ENCODE data around the gene ATAD3A.
"Not testable (repeated sequence)": the region's sequence is repeated elsewhere in the genome, so short reads cannot be mapped to it uniquely, and the experiment has no call there.

The ATAD3A gene

DNA sequence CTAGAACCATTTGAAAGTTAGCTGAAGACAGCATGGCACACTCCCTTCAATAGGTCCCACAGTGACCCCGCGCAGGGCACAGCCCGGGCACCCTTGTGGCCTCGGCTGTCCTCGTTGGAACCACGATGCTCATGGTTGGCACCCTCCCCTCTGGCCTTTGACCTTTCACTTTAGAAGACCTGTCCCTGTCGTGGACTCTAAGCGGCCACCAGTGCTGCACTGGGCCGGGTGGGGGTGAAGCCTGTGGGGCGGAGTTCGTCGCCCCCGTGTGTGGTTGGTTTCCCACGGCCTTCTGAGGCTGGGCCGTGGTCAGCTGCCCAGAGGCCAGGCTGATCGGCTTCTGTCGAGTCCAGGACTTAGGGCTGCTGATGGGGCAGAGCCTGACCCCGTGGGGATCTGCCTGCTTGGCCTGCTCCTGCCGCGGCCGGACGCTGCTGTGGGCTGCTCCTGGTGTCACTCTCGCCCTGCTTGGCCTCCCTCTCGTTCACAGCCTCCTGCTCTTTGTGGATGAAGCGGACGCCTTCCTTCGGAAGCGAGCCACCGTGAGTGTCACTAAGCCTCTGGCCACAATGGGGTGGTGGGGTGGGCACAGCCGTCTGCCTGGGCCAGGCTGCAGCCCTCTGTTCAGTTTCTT is 12.9 kb downstream of the ATAD3A start:
- not testable (repeated sequence) for DNase-seq

DNA sequence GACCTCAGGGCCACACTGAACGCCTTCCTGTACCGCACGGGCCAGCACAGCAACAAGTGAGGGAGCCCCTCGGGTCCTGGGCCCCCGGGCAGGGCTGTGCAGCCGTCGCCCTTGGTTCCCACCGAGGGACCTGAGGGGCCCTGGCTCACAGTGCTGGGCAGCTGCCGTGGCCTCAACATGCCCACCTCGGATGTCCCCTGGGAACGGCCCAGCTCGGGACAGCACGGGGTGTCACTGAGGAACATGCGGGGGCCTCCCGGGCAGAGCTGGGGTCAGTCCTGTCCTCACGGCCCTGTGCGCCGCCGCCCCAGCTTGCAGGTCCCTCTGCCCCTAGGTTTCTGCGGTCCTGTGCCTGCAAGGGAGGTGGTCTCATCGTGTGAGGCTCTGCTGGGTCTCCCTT is 14.5 kb downstream of the ATAD3A start:
- DNase-seq = not testable (repeated sequence)

DNA sequence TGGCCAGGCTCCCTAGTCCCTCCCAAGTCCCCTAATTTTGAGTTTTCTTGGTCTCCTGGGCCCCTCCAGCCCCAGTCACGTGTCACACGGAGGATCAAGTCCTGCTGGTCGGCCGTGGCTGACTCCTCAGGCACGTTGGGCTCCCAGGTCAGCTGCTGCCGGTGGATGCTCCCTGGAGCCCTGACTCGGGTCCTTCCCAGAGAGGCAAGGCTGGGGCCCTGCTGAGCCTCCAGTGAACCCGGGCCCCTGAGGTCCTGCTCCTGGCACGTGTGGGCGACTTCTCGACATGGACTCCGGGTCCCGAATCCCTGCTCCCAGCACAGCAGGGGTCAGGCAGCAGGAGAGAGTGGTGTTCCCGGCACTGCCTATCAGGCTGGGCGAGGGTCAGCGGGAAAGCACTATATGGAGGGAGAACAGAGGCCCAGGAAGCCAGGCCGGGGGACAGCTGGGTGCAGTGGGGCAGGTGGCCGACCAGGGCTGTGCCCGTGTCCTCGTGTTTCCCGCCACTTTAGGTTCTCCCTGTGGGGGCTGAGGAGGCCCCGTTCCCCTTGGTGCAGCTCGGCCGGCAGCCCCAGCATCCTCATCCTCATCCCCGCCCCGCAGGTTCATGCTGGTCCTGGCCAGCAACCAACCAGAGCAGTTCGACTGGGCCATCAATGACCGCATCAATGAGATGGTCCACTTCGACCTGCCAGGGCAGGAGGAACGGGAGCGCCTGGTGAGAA is 15.3 kb downstream of the ATAD3A start:
- no peak for DNase-seq

DNA sequence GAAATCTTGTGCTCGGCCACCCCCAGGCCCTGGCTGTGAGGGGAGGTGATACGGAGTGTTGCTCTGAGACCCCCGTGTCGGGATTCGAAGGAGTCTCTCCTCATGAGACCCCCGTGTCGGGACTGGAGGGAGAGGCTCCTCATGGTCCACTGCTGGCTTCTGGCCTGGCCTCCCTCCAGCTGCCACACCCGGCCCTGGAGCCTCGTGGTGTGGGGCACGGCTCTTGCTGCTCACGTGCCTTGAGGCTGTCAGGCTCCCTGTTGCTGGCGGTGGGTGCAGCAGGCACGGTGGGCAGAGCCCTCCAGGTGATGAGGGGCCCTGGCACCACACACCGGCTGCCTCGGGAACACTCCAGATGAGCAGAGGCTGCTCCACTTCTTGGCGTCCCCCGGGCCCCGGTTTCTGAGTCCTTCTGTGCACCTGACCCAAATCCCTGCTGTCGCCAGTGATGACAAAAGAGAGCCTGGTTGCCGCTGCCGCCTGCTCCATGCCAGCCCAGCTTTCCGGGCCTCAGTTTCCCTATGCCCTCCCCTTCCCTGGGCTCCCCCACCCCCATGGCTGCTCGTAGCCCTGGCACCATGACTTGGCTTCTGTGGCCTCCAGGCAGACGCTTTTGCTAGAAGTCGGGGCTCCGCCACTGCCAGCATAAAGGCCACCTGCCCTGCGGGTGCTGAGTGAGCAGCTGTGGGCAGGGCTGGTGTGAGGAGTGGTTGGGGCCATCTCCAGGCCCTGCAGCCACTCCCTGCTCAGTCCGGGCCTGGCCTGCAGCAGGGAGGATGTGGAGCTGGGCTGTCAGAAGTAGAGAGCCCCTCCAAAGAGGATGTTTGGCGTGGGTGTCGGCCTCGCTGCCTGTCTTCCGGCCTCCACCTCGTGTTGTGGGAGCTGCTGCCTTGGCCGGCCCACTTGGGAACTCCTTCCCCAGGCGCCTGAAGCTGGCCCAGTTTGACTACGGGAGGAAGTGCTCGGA is 16.6 kb downstream of the ATAD3A start:
- DNase-seq = no peak

DNA sequence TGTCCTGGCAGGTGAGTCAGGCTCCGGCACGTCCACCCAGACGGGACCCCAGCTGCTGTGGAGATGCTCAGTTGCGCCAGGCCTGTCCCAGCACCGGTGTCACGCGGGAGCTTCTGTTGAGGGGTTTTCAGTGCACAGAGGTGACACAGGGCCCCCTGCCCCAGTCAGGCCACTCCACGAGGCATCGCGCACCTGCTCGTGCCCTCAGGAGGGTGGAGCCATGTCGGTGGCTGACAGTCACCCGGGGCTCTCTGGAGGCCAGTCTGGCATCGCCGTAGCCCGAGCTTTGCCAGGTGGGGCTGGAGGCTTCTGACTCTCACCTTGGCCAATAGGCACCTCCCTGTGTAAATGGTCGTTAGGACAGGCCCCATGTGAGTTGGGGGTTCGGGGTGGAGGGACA is 17.4 kb downstream of the ATAD3A start:
- DNase-seq = no peak

DNA sequence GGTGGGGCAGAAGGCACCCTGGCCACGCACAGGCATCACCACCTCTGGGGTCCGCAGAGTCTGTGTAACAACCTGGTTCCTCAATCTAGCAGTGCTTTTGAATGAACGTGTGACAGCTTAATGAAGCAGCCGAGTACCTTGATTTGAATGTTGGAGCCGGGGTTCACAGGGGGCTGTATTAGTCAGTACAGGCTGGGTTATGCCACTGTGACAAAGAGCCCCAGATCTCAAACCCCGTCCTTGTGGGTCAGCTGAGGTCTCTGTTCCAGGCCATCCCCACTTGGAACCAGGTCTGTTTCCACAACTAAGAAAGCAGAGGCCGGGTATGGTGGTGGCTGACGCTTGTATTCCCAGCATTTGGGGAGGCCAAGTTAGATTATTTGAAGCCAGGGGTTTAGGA is 18.0 kb downstream of the ATAD3A start:
- DNase-seq = no peak

DNA sequence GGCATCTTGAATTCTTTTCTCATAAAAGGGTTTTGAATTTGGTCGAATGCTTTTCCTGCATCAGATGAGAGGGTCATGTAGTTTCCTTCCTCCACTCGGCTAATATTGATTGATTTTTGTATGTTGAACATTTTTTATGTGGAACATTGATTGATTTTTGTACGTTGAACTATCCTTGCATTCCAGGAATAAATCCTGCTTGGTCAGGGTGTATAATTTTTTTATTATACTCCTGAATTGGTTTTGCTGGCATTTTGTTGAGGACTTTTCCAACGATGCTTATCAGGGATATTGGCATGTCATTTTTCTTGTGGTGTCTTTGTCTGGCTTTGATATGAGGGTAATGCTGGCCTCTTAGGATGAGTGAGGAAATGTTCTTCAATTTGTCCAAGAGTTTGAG is 20.0 kb downstream of the ATAD3A start:
- no peak for DNase-seq

DNA sequence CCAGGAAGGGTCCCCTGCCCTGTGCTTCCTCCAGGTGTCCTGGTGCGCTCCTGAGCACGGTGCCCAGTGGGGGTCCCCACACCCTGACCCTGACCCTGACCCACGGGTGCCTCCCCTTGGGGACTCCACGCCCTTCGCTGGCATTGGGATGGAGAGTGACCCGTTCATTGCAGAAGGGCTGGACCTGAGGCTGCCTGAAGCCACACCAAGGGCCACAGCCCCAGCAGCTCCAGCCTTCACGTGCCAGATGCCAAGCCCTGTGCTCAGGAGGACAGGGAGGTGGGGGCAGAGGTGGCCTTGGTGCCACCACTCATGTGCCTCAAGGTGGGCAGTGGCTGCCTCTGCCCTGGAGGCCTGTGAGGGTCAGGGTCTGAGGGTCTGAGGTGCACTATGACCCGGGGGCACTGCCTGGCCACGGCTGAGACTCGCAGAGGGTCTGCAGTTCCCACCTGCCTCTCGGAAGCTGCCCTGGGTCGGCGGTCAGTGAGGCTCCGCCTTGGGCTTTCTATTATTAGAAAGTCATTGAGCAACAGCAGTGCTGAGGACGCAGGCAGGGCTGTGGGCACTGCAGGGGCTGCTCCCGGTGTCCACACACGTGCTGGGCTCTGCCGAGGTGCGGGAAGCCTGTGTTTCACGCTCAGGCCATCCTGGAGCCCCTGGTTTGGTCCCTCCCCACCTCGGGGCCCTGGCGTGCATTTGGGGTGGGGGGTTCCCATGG is 21.4 kb downstream of the ATAD3A start:
- DNase-seq = not testable (repeated sequence)

DNA sequence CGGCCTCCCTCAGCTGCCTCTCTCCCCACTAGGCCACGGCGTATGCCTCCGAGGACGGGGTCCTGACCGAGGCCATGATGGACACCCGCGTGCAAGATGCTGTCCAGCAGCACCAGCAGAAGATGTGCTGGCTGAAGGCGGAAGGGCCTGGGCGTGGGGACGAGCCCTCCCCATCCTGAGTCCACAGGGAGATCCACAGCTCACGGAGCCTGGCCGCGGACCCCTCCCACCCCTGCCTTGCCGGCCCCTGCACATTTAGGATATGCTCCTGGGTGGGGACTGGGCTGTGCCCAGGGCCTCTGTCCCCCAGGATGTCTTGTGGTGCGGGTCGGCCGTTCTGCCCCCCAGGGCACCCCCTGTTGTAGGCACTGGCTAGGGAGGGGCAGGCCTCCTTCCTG is 21.9 kb downstream of the ATAD3A start:
- DNase-seq = not testable (repeated sequence)

DNA sequence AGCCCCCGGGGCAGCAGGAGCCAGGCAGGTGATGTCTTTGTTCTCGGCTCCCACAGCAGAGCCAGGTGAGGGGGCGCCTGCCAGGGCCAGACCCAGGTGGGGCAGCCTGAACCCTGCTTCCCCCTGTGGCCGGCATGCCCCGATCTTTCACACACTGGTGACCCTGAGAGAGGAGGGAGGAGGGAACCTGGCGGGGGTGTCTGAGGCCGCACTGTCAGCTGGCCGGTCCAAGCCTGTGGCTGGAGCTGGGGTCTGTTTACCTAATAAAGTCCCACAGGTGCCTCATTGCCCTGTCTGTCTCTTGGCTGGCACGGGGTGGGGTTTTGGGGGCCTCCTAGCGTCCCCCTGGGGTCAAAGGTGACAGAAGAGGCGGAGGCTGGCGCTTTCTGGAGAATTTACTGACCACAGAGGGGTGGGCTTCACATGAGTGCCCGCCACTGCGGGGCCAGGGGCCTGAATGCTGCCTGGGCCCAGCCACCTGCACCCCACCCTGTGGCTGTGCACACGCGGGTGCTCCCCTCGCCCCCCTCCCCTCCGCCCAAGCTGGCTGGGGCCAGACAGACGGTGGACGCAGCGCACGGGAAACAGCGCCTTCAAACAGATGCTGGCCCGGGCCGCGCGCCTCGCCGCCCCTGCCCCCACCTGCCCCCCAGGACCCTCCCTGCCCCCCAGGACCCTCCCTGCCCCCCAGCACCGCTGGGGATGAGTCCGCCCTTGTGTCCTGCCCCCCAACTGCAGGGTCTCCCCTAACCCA is 22.6 kb downstream of the ATAD3A start:
- DNase-seq = no peak

DNA sequence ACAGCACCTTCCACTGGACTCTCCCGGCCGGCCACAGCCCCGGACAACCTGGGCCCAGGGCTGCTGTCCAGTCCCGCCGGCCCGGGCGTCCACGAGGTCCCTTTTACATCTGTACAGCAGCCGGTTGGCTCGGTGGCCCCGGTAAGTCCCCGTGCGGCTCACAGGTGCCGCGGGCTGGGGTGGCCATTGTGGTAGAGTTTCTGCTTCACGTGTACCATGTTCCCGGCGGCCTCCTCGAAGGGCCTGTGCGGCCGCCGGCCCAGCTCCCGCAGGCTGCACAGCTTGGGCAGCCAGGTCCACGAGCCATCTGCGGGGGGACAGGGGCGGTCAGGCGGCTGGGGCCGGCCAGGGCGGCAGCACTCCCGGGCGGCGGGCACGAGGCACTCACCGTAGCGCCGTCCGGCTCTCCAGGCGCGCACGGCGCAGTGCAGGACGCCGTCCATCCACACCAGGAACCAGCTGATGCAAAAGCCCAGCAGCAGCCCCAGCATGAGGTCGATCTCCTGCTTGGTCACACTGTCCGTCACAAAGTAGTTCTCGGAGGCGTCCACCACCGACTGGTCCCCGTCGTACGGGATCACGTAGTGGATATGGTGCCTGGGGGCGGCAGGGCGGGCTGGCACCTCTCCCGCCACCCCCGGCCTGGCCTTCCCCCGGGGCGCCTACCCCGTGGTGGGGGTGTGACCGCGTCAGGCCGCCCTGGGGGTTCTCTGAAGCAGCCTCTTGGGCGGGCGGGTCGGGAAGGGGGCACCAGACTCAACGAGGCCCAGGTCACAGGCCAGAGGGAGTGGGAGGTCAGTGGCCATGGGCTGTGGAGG is 23.4 kb downstream of the ATAD3A start:
- no peak for DNase-seq

DNA sequence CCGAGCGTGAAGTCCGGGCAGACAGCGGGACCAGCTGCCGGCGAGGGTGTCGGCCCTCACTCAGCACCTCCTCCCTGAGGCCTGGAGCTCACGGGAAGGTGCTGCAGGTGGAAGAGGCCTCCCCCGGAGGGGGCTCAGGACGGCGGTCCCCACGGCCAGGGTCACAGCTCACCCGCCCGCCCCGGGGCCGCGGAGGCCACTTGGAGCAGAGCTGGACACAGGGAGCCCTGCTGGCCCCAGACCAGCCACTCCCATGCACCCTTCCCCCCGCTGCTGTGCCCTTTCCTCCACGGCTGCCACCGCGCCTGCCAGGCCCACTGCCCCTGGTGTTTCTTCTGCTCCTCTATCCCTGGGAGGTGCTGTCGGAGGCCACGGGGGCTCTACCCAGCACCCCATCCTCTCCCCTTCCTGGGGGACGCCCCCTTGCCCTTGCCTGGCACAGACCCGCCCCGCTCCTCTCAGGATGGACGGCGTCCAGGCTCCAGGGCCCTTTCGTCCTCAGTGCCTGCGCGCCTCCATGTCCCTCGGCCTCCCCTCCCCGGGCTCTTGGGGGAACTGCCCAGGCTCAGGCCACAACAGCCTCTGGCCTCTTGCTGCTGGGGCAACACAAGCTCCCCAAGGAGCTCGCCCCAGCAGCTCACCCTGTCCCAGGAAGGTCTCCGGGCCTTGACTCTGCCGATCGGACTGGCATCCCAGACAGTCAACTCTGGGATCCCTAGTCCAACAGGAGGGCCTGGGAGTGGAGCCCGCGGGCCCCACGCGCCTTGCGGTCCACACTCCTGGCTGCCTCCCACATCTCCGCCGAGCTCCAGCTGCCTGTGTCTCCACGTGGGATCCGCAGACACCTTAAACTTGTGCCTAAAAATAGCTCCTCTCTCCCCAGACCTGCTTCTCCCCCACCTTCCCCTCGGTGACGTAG is 24.3 kb downstream of the ATAD3A start:
- DNase-seq = no peak

DNA sequence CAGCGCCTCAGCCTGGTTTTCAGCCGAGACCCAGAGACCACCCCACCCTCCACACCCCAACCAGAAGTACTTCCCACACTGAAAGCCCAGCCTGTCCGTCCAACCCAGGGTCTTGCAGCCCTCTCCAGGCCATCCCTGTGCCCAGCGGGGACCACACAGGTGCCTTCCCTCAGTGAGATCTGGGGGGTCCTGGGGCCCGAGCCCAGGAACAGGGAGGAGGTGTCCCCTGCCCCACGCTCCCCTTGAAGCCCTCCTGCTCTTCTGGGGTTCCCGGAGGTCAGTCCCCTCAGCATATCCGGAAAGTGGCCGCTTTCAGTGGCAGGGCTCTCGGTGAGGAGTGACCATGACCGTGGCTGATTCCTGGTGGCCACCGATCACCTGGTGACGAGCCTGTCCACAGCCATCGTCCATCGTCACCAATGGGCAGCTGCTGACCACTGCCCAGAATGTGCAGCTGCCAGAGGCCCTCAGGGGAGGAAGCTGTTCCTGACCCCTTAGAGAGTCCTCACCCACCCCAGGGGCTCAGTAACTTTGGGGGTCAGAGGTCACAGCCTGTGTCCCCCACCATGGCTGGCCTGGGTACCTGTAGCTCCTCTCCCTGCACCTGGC is 25.1 kb downstream of the ATAD3A start:
- DNase-seq = no peak

DNA sequence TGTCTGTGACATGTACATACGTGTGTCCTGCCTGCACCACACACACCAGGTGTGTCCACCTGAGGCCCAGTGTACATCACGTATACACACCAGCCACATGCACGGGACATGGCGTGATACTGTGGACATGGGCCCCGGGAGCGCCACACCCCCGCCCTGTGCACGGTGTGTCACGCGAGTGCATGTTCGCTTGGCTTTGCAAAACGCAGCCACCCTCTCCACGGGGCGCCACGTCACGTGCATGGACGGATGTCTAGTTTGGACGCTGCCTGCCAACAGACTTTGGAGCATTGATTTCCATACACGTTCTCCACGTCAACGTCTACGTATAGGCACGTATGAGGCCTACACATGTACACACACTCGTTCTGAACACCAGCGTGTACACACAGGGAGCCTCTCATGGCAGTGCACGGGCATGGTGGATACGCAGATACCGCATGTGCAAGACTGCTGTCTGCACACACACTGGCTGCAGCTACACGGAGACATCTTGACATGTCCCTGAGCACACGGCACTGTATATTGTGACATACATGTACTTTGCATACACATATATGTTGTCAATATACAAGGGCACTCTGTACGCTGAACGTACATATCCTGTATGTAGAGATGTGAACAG is 25.8 kb downstream of the ATAD3A start:
- no peak for DNase-seq

DNA sequence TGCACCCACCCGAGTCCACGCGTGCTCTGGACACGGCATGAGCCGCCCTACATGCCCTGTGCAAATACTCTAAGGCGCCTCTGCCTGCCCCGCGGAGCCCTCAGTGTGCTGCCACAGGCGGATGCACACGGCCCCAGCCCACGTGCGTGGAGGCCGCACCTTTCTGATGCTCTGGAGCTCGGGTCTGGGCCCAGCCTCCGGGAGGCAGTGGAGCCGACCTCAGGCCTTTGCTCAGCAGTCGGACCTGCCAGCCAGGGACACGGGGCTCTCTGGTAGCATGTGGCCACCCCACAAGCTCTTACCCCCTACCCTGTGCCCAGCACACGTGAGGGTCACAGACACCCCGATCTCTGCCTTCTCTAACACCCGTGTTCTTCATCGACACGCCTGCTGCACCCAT is 26.4 kb downstream of the ATAD3A start:
- DNase-seq = no peak

DNA sequence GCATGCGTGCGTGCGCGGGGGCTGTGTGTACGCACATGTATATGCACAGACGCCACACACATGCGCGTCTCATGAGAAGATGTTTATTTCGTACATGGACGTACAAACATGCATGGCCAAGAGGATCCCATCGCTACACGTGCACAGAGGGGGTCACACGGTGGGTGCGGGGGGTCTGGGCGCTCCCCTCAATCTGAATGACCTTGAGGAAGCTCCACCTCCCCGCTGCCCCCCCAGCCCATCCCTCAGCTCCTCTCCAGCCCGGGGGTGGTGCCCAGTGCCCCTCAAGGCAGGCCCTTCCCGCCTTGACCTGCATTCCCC is 27.0 kb downstream of the ATAD3A start:
- DNase-seq = no peak

DNA sequence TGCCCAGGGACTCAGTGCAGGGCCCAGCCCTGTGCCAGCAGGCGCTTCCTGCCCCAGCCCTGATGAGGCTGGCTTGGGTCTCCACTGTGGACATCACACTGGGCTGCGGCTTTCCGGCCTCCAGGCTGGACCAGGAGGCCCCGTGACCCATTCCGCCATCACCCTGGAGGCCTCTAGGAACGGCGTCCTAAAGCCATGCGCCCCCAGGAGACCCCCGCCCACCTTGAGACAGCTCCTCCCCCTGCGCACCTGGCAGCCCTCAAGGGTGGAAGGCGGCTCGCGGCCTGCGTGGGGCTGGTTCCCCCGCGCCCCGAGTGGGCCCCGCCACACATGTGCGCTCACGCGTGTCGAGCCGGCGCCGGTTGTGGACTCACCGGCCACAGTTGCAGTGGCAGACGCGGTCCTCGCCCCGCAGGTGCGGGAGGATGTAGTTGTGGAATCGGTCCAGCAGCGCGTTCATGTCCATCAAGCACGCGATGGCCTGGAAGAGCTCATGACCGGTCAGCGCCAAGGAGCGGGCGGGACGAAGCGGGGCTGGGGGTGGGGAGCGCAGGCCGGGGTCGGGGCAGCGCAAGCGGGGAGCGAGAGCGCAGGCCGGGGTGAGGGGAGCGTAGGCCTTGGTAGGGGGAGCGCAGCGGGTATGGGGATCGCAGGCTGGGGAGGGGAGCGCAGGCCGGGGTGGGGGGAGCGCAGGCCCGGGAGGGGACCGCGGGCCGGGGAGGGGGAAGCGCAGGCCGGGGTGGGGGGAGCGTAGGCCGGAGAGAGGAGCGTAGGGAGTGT is 27.5 kb downstream of the ATAD3A start:
- no peak for DNase-seq

DNA sequence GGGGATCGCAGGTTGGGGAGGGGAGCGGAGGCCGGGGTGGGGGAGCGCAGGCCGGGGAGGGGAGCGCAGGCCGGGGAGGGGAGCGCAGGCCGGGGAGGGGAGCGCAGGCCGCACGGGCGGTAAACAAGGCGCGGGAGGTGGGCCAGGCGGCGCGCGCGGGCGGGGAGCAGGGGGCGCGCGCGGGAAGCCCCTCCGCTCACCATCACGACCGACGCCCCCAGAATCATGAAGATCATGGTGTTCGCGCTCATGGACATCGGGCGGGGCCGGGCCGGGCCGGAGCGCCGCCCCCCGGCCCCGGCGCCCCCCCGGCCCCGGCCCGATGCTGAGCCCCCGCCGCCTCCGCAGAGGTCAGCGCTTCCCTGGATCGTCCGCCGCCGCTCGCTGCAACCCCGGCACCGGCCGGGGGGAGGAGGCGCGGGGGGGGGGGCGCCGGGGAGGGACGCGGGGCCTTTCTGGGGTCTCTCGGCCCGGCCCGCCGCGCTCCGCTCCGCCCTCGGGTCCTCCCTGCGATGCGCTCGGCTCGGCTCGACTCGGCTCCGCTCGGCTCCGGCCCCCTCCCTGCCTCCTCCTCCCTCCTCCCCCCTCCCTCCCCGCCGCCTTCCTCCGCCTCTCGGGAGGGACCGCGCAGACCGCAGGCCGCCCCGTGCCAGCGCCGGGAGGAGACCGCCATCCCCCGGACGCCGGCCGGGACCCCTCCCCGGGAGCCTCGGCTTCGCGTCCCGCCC is 28.3 kb downstream of the ATAD3A start, which contains the start of gene TMEM240:
TSS of gene TMEM240 (minus strand) at position 535 of the 728 bp plus-strand sequence. CDS start at position 257, 278 bp downstream.
- DNase-seq = no peak
